ENCODE measurements around the gene TFCP2L1.
"Not testable (repeated sequence)": the region's sequence is repeated elsewhere in the genome, so short reads cannot be mapped to it uniquely, and the experiment has no call there.

Gene TFCP2L1

GRCh38 chr2:121284463-121285449 lies at the start of gene TFCP2L1:
TSS of gene TFCP2L1 (minus strand) at chr2:121285202. CDS start at chr2:121285109, 93 bp downstream.
- DNase-seq (ENCODE audit: low read depth) = no peak

- no peak for DNase-seq (ENCODE audit: low read depth)
Measured at GRCh38 chr2:121333834-121334558, 49.0 kb upstream of the TFCP2L1 start.

GRCh38 chr2:121333231-121333630 lies 48.2 kb upstream of the TFCP2L1 start:
- no peak for DNase-seq (ENCODE audit: low read depth)

- not testable (repeated sequence) for DNase-seq (ENCODE audit: low read depth)
Measured at GRCh38 chr2:121331324-121331723, 46.3 kb upstream of the TFCP2L1 start.

- DNase-seq (ENCODE audit: low read depth) = no peak
Measured at GRCh38 chr2:121330921-121331320, 45.9 kb upstream of the TFCP2L1 start.

- no peak for DNase-seq (ENCODE audit: low read depth)
Measured at GRCh38 chr2:121329786-121330185, 44.8 kb upstream of the TFCP2L1 start.

- no peak for DNase-seq (ENCODE audit: low read depth)
Measured at GRCh38 chr2:121326628-121327027, 41.6 kb upstream of the TFCP2L1 start.

- no peak for DNase-seq (ENCODE audit: low read depth)
Measured at GRCh38 chr2:121324601-121325000, 39.6 kb upstream of the TFCP2L1 start.

GRCh38 chr2:121321476-121321875 lies 36.5 kb upstream of the TFCP2L1 start:
- DNase-seq (ENCODE audit: low read depth) = no peak

- no peak for DNase-seq (ENCODE audit: low read depth)
Measured at GRCh38 chr2:121319941-121320340, 34.9 kb upstream of the TFCP2L1 start.

GRCh38 chr2:121316986-121317385 lies 32.0 kb upstream of the TFCP2L1 start:
- DNase-seq (ENCODE audit: low read depth) = no peak

GRCh38 chr2:121313701-121314100 lies 28.7 kb upstream of the TFCP2L1 start:
- DNase-seq (ENCODE audit: low read depth) = not testable (repeated sequence)

- no peak for DNase-seq (ENCODE audit: low read depth)
Measured at GRCh38 chr2:121309801-121310200, 24.8 kb upstream of the TFCP2L1 start.

- DNase-seq (ENCODE audit: low read depth) = no peak
Measured at GRCh38 chr2:121309323-121309722, 24.3 kb upstream of the TFCP2L1 start.

GRCh38 chr2:121307048-121307447 lies 22.0 kb upstream of the TFCP2L1 start:
- no peak for DNase-seq (ENCODE audit: low read depth)

GRCh38 chr2:121304941-121305340 lies 19.9 kb upstream of the TFCP2L1 start:
- no peak for DNase-seq (ENCODE audit: low read depth)

- no peak for DNase-seq (ENCODE audit: low read depth)
Measured at GRCh38 chr2:121303531-121304263, 18.7 kb upstream of the TFCP2L1 start.

GRCh38 chr2:121301190-121301589 lies 16.2 kb upstream of the TFCP2L1 start:
- not testable (repeated sequence) for DNase-seq (ENCODE audit: low read depth)

GRCh38 chr2:121298476-121298875 lies 13.5 kb upstream of the TFCP2L1 start:
- no peak for DNase-seq (ENCODE audit: low read depth)

- not testable (repeated sequence) for DNase-seq (ENCODE audit: low read depth)
Measured at GRCh38 chr2:121297866-121298265, 12.9 kb upstream of the TFCP2L1 start.

GRCh38 chr2:121297217-121297830 lies 12.3 kb upstream of the TFCP2L1 start:
- no peak for DNase-seq (ENCODE audit: low read depth)

All from activated T-helper 1 cell treated with Interleukin-2 at 50 U/mL for 16 hours (primary cell).